Skeletal muscle tissue (tissue), 4 donors: Measurements from ENCODE around the gene ACTA1. TPM values are rescaled to one million over a fixed set of nuclear protein-coding genes. Genes with fewer than 3 reads are reported as not detected.
"Not testable (repeated sequence)": the region's sequence is repeated elsewhere in the genome, so short reads cannot be mapped to it uniquely, and the experiment has no call there.

Experiments
- H3K27ac ChIP-seq: one replicate; pipeline ENCODE4 v1.7.0; 2013; ENCODE audit warnings: mild to moderate bottlenecking, low read depth, low read length, inconsistent platforms
- H3K27me3 ChIP-seq, 3 donors: one replicate each; pipeline ENCODE4 v1.7.0; 2013; ENCODE audit warnings: low read length in 3 of 3; ENCODE audit not compliant: control insufficient read depth in 3 of 3, insufficient read depth in 3 of 3
- H3K36me3 ChIP-seq, 3 donors: one replicate each; pipeline ENCODE4 v1.7.0; 2013; ENCODE audit warnings: low read length in 3 of 3; ENCODE audit not compliant: control insufficient read depth in 3 of 3, insufficient read depth in 3 of 3
- H3K4me1 ChIP-seq, 3 donors: one replicate each; pipeline ENCODE4 v1.7.0; 2013; ENCODE audit warnings: low read length in 3 of 3, mild to moderate bottlenecking in 3 of 3; ENCODE audit not compliant: control insufficient read depth in 3 of 3, insufficient read depth in 3 of 3
- H3K4me3 ChIP-seq, 3 donors: one replicate each; pipeline ENCODE4 v1.7.0; 2013; ENCODE audit warnings: low read length in 3 of 3
- H3K9ac ChIP-seq, 3 donors: one replicate each; pipeline ENCODE4 v1.7.0; 2013; ENCODE audit warnings: low read length in 3 of 3, mild to moderate bottlenecking in 3 of 3, moderate library complexity in 2 of 3, low read depth in 1 of 3
- H3K9me3 ChIP-seq, 3 donors: one replicate each; pipeline ENCODE4 v1.7.0; 2013; ENCODE audit warnings: low read length in 3 of 3; ENCODE audit not compliant: control insufficient read depth in 3 of 3
- total RNA-seq: library from RNA; depleted of rRNA; stranded (reverse); fragments of >200 nt; gene quantifications from one replicate; pipeline ENCODE4 v1.2.3, GENCODE V29; 2014
- donor health status: Osteomylitis.

Gene ACTA1
- total RNA-seq, 1 donor from 2014 or later: 2,324 TPM

GRCh38 chr1:229402993-229403392 lies 30.9 kb downstream of the ACTA1 start:
- Histone ChIP-seq H3K27me3 (peaks cover 4 to 15% (median 4%) of the 10 kb centered on the region in 3 donors), H3K27ac (no peak overlapping the region), H3K4me1 (peaks cover 4 to 20% (median 17%) of the 10 kb centered on the region in 3 donors), H3K36me3 (no peaks in the 10 kb centered on the region), H3K9me3 (no peaks in the 10 kb centered on the region), H3K9ac (no peak overlapping the region), H3K4me3 (no peak overlapping the region)

DNA sequence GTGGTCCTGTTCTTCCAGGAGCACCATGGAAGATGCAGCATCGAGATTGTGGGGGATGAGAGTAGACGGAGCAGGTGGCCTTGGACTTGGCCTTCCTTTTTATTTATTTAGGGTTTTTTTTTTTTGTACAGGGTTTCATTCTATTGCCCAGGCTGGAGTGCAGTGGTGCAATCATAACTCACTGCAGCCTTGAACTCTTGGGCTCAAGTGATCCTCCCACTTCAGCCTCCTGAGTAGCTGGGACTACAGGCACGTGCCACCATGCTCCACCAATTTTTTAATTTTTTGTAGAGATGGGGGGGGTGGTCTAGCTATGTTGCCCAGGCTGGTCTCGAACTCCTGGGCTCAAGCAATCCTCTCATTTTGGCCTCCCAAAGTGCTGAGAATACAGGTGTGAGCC lies 31.6 kb downstream of the ACTA1 start:
- H3K36me3 ChIP-seq, H3K27ac ChIP-seq, H3K27me3 ChIP-seq, H3K9ac ChIP-seq, H3K4me3 ChIP-seq, H3K9me3 ChIP-seq: not testable (repeated sequence)
- H3K4me1 ChIP-seq: peaks cover 2 to 14% (median 10%) of the 10 kb centered on the region in 3 donors

DNA sequence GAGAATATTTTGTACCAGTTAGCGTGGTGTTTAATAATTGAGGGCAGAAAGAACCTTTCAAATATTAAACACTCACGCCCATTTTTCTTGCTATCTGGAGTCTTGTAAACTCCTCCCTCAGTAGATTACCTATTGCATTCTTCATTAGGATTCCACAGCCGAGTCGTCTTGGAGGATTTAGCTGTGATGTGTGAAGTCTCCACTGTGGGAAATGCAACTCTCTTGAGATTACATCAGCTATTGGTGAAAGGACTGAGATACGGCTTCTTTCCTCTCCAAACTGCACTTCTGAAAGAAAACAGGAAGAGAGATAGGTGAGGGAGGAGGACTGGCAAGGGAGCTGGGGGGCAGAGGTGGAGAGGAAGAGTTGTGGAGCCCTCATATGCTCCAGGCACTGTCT lies 36.1 kb downstream of the ACTA1 start:
- Histone ChIP-seq H3K9ac (no peak overlapping the region), H3K27ac (no peak overlapping the region), H3K9me3 (no peaks in the 10 kb centered on the region), H3K27me3 (peaks cover 0 to 4% (median 0%) of the 10 kb centered on the region in 3 donors), H3K4me3 (no peak overlapping the region), H3K36me3 (no peaks in the 10 kb centered on the region), H3K4me1 (peaks cover 2 to 7% (median 3%) of the 10 kb centered on the region in 3 donors)

DNA sequence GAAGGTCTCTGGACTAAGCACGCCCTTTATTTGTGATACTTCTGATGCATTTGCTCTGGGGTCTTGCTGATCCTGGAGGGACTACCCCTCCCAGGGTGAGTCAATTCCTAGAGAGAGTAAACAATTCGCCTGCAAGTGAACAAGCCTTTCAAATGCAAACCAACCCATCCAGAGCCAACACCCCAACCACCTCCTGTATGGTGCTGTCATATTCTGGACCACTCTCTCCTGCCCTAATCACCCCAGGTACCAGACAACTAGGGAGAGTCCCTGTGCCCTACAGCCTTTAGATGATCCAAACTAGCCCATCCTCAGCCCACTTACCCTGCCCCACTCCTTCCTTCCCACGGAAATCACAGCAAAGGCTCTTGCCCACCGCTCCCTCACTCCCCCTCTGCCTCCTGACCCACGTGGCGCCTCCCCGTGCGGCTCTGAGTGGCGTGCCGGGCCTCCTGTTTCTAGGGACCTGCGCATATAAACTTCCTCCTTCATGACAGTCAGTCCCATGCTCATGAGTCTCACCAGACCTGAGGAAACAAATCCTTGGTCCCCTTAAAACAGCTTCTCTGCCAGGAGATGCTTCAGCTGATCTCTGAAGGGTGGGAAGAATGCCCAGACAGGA lies 37.2 kb downstream of the ACTA1 start:
- Histone ChIP-seq H3K9me3 (no peaks in the 10 kb centered on the region), H3K4me1 (peaks cover 2 to 7% (median 3%) of the 10 kb centered on the region in 3 donors), H3K27ac (no peak overlapping the region), H3K9ac (no peak overlapping the region), H3K27me3 (peaks cover 0 to 4% (median 0%) of the 10 kb centered on the region in 3 donors), H3K36me3 (no peaks in the 10 kb centered on the region), H3K4me3 (no peak overlapping the region)

DNA sequence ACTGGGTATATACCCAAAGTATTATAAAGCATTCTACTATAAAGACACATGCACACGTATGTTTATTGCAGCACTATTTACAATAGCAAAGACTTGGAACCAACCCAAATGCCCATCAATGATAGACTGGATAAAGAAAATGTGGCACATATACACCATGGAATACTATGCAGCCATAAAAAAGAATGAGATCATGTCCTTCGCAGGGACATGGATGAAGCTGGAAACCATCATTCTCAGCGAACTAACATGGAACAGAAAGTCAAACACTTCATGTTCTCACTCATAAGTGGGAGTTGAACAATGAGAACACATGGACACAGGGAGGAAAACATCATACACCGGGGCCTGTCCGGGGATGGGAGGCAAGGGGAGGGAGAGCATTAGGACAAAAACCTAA lies 39.4 kb downstream of the ACTA1 start:
- H3K9ac ChIP-seq, H3K27me3 ChIP-seq, H3K4me3 ChIP-seq, H3K4me1 ChIP-seq, H3K27ac ChIP-seq, H3K36me3 ChIP-seq, H3K9me3 ChIP-seq: not testable (repeated sequence)

GRCh38 chr1:229392936-229393335 lies 41.0 kb downstream of the ACTA1 start:
- Histone ChIP-seq H3K27ac (no peak overlapping the region), H3K9ac (no peak overlapping the region), H3K27me3 (peaks cover 0 to 4% (median 0%) of the 10 kb centered on the region in 3 donors), H3K36me3 (no peaks in the 10 kb centered on the region), H3K4me3 (no peak overlapping the region), H3K9me3 (no peaks in the 10 kb centered on the region), H3K4me1 (no peaks in the 10 kb centered on the region)

- Histone ChIP-seq H3K4me1 (peaks cover 0 to 8% (median 4%) of the 10 kb centered on the region in 3 donors), H3K4me3 (no peak overlapping the region)
These were observed 43.8 kb downstream of the ACTA1 start for GRCh38 chr1:229390130-229390529.

GRCh38 chr1:229388897-229389580 lies 44.9 kb downstream of the ACTA1 start:
- Histone ChIP-seq H3K27ac (no peak overlapping the region), H3K27me3 (peaks cover 0 to 4% (median 0%) of the 10 kb centered on the region in 3 donors), H3K4me3 (no peak overlapping the region), H3K36me3 (no peaks in the 10 kb centered on the region), H3K9ac (no peak overlapping the region), H3K9me3 (no peaks in the 10 kb centered on the region), H3K4me1 (peaks cover 0 to 8% (median 4%) of the 10 kb centered on the region in 3 donors)

More at GRCh38 chr1:229390130-229390529, 43.8 kb downstream of the ACTA1 start:
- Histone ChIP-seq H3K9ac (no peak overlapping the region), H3K9me3 (no peaks in the 10 kb centered on the region), H3K27me3 (peaks cover 0 to 4% (median 0%) of the 10 kb centered on the region in 3 donors), H3K36me3 (no peaks in the 10 kb centered on the region), H3K27ac (no peak overlapping the region)

DNA sequence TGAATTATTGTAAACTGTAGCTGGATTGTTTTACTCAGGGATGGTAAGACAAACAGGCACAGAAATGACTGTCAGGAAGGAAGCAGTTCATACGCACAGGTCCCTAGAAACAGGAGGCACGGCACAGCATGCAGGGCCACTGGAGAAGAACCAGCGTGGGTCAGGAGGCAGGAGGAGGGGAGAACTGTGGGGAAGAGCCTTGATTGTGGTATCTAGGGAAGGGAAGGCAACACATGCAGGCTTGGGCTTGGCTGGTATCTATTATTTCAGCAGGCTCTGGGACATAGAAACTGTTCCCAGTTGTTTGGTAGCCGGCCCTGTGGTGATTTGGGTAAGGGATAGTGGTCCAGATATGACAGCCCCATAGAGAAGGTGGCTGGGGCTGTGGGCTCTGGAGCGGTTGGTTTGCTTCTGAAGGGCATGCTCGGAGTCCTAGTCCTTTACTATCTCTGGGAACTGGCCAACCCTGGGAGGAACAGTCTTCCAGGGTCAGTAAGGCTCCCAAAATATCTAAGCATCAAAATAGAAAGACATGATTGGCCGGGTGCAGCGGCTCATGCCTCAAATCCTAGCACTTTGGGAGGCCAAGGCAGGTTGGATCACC lies 47.9 kb downstream of the ACTA1 start:
- no peaks in the 10 kb centered on the region for H3K9me3 ChIP-seq
- H3K27ac ChIP-seq: peak overlapping the region; percentile 19
- H3K4me1 ChIP-seq: peaks cover 13 to 15% (median 15%) of the 10 kb centered on the region in 3 donors
- no peaks in the 10 kb centered on the region for H3K27me3 ChIP-seq
- no peak overlapping the region for H3K4me3 ChIP-seq
- no peaks in the 10 kb centered on the region for H3K36me3 ChIP-seq
- H3K9ac ChIP-seq: no peak overlapping the region

GRCh38 chr1:229384822-229385221 lies 49.1 kb downstream of the ACTA1 start:
- Histone ChIP-seq H3K4me1 (peaks cover 13 to 16% (median 15%) of the 10 kb centered on the region in 3 donors), H3K27me3 (peaks cover 0 to 4% (median 0%) of the 10 kb centered on the region in 3 donors), H3K9ac (no peak overlapping the region), H3K27ac (no peak overlapping the region), H3K36me3 (no peaks in the 10 kb centered on the region), H3K4me3 (no peak overlapping the region), H3K9me3 (no peaks in the 10 kb centered on the region)
